Measurements from ENCODE around the gene TIAM1.
"Not testable (repeated sequence)": the region's sequence is repeated elsewhere in the genome, so short reads cannot be mapped to it uniquely, and the experiment has no call there.

The TIAM1 gene

DNA sequence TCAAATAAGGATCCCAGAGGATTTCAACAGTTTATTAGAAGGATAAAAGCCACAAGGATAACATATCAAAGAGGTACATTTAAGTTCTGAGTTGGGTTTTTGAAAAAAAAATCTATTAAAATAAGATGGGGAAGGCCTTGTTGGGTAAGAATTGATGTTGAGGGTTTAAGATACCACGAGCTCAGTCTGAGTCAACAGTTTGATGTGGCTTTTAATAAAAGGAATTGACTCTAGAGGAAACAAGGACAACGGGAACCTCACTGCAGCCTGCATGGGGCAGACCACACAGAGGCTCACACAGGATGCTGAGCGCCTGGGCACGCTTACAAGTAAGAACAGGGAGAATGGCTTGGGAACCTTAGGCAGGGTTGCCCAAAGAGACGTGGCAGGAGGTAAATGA is 107.5 kb downstream of the TIAM1 start:
- no peak for DNase-seq

DNA sequence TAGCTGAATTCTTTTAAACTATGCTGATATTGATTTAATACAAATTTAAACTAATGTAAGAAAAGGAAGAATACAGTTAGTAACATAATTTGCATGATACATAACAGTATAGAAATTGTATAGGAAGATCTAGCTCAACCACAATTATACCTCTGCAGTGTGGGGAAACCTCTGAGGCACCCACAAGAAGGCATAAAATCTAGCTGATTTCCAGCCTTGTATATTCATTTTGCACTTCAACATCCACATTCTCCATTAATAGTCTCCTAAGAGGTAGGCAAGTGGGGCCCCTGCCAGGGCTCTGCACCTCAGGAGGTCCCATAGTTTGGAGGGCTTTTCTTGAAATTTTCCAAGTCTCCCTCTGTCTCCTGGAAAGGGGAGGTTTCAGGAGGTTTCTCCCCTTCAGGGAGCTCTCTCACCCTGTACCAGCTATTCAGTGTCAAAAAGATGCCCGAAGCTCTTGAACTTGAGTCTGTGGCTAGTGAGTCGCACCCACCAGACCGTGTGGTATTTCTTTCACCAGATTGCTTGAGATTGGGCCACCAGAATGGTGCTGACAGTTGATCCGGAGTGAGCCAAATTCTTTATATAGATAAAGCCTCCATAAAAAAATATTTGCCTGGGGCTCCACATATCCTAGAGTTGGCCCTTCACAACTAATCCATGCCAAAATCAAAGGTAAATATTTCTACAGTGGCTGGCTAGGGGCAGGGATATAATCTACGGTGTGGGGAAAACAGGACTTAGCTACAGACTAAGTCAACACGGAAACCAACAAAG is 108.2 kb downstream of the TIAM1 start:
- DNase-seq, result no peak

DNA sequence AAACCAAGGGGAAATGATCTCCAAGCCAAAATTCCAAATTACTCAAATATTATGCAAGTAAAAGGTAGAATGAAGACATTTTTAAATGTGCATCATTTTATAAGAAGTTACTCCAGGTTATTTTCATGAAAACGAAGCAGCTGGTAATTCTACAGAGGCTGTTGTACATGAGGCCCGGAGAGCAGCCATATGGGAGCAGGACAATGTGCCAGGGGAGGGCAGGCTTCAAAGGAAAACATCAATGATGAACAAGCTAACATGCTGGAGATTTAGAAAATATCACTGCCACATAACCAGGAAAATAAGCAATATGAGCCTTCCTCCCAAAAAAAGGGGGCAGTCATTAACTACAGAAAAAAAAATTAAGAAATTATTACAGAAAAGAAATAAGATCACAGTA is 109.1 kb downstream of the TIAM1 start:
- DNase-seq, result no peak

DNA sequence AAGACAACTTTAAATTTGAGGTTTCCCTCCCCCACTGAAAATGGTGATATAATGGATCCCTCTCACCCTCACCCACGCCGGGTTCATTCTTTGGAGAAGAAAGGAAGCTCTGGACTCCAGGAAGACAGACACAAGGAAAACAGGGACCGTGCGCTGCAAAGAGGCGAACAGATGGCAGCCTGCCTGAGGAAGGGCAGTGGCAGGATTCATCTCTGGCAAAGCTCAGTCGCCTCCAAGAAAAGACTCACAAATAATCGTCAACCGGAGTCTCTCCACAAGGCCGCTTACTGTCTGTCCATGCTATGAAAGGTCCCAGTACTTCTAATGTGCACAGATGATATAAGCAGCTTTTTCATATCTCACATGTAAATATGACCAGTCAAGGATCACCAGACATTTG is 110.3 kb downstream of the TIAM1 start:
- no peak for DNase-seq

DNA sequence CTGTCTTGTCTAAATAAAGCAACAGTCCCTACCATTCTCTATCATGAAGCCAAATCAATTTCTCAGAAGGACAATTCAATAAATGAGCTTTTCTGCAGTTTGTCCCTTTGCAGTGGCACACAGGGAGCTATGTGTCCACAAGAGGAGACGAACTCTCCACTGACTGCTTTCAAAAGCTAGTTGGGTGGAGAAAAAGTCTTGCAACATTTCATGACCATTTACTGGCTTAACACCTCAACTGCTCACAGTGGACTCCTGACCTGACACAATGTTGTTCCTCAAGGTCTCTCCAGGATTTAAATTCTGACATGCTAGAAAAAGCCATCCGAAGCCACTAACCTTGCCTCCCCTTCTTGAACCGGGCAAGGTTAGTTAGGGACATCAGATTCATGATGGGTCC is 111.7 kb downstream of the TIAM1 start:
- no peak for DNase-seq

DNA sequence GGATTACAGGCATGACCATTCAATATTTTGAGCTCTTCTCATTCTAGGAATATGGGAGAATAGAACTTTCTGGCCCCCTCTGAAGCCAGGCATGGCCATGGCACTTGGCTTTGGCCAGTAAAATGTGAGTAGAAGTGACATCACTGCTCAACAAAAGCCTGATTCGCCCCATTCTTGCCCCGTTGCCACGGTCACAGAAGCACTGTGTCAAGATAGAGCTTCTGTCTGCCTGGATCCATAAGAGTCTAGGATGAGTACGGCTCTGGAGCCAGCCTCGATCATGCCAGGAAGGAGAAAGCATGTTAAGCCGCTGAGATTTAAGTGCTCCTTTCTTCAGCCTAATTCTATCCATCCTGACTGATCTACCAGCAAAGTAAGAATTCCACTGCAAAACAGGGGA is 113.1 kb downstream of the TIAM1 start:
- no peak for DNase-seq

DNA sequence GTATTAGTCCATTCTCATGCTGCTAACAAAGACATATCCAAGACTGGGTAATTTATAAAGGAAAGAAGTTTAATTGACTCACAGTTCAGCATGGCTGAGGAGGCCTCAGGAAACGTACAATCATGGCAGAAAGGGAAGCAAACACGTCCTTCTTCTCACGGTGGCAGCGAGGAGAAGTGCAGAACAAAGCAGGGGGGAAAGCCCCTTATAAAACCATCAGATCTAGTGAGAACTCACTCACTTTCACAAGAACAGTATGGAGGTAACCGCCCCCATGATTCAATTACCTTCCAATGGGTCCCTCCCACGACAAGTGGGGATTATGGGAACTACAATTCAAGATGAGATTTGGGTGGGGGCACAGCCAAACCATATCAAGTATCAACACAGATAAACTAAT is 115.3 kb downstream of the TIAM1 start:
- DNase-seq, result not testable (repeated sequence)

DNA sequence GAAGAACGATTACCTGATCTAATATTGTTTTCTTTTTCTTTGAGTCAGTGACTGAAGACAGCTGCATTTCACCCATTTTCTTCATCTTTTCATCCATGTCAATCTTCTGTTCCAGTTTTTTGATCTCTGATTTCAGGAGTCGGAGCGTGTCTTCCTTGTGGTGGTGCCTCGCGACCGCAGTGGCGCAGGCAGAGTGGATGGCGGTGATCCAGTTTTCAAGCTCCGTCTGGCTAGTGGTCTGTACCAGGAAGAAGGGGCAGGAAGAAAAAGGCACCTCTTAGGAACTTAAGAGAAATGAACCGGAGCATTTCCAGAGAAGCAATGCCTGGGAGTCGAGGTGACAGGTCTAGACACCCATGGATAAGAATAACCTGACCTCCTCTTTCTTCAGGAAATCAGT is 118.3 kb downstream of the TIAM1 start:
- no peak for DNase-seq

DNA sequence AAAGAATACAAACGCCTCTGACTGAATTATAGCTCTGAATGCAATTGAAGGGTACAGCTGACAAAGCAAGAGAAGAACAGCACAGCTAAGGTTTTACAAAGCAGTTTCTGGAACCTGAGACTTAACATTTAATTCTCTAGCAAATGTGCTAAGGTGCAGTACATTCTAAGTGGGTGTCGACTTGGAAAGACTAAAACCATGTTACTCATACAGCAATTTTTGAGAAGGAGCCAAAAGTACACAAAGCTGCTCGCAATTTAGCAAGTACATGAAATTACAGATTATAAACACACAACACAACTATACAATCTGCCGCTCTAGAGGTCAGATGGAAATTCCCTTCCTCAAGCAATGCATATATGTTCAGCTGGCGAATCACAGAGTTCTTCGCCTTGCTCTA is 121.9 kb downstream of the TIAM1 start:
- DNase-seq, result no peak

DNA sequence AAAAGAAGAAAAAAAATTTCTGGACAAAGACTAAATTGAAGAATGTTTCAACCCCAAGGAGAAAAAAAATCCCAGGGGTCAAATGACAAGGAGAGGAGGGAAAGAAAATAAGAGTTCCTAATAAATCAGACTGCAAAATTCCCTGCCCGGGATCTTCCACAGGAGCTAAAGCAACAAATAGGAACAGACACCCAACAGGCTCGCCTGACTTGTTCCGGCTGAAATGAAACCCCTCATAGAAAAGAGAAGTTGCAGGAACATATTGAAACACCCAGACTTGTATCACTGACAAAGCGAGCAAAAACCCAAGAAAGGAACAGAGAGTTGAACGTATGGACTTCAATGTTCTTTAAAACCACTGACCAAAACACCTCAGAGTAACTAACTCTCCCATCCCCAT is 123.0 kb downstream of the TIAM1 start:
- DNase-seq, result no peak

DNA sequence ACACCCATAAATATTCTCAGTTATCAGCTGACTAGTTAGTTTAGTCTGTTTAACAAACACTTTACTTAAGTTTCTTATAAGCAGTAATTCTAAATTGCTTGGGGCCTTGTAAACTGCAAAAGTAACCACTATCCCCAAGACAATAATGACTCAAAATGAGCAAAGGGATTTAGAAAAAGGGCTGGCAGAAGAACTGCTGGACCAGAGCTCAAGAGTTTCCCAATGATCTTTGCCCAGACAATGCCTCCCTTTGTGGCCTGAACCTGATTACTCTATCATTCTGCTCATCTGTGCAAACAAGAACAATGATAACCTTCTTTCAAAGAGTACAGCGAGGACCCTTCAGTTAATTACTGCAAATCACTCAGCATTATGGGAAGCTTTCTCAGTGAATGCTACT is 123.5 kb downstream of the TIAM1 start:
- DNase-seq, result no peak

DNA sequence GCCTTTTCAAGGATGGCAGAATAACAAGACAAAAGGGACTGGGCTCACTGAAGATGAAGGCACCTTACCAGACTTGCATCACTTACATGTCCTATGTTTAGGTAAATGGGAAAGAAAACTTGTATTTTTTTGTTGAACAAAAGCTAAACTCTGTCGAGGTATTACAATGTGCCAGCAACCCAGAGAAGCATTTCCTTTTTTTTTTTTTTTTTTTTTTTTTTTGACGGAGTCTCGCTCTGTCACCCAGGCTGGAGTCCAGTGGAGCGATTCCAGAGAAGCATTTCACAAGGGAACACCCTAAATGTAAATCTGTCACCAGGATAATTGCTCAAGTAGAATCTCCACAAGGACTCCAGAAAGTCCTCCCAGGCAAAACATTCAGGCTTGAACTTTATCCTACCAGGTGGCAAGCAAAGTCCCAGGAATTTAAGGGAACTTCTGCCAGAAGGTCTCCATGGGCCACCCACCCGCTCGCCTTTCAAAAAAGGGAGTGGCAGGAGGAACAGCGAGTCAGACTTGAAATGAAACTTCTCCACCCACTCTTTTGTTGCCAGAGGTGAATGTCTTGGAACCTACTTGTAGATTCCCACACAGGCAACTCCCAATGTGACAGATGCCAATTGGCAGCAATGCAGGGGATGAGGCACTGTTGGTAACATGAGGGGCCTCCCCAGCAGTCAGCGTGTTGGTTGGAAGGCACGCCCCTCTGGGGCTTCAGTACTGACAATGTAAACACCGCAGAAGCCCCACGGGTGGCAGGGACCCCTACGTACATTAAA is 125.0 kb downstream of the TIAM1 start:
- no peak for DNase-seq

DNA sequence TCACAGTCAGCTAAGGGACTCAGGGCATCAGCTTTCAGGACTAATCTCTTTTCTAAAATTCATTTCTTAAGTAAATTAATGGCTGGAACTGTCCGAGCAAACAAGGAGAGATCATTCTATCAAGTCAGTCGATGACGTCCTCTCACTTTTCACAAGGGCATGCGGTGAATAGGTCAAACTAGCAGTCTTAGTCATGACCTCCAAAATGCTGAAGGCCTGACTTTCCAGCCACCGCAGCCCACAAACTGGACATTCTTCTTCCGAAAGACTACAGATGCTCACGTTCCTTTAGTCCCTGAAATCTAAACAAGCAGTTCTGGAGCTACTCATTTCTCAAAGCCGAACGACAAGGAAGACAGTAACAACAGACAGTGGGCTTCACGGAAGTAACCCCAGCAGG is 127.9 kb downstream of the TIAM1 start:
- no peak for DNase-seq

DNA sequence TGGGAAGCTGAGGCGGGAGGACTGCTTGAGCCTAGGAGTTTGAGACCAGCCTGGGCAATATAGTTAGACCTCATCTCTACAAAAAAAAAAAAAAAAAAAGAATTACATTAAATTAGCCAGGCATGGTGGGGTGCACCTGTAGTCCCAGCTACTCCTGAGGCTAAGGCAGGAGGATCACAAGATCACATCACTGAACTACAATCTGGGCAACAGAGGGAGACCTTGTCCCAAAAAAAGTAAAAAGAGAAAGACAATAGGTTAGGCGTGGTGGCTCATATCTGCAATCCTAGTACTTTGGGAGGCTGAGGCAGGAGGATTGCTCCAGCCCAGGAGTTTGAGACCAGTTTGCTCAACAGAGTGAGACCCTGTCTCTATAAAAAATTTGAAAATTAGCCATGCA is 130.3 kb downstream of the TIAM1 start:
- DNase-seq, result no peak

DNA sequence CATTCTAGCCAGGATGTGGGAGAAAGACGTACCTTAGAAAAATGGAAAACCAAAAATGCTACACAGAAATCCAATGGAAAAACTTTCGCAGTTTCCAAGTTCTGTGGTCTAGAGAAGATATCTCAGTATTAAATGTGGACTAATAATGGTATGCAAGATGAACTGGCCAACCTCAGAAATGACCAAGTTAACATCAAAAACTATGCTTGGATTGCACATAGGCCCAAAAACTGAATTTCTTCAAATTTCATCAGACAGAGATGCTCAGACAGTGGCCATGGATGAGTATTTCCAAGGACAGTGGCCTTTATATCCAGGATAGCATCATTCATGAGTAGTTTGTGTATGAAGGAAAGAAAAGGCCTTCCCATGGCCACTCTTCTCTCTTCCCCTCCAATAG is 132.2 kb downstream of the TIAM1 start:
- DNase-seq, result no peak

DNA sequence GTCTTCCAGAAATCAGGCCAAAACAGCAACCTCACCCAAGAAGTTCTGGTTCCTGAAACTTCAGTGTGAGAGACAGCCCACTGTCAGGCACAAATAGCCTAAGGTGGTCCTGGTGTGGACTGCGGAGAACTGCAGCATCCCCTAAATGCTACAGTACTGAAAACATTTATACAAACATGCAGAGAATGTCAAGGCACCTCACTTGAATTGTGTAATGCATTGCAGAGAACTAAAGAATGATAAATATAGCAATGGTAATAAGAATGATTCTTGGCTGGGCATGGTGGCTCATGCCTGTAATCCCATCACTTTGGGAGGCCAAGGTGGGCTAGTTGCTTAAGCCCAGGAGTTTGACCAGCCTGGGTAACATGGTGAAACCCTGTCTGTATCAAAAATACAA is 138.6 kb downstream of the TIAM1 start:
- no peak for DNase-seq

DNA sequence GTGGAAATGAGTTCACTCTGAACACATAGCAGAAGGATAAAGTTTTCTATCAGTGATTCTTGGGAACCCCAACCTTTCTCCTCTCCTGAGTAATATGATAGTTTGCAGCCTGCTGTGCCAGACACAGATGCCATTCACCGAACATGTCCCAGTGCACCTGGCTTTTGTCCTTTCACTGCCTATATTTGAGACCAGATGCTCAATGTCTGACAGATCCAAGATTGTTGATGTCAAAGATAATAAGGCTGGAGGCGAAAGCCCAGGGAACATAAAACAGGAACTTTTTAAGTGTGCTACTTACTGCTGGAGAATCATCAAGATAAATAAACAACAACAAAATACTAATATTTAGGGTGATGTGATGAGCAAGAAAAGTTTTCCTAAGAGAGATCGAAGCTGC is 139.3 kb downstream of the TIAM1 start:
- no peak for DNase-seq

DNA sequence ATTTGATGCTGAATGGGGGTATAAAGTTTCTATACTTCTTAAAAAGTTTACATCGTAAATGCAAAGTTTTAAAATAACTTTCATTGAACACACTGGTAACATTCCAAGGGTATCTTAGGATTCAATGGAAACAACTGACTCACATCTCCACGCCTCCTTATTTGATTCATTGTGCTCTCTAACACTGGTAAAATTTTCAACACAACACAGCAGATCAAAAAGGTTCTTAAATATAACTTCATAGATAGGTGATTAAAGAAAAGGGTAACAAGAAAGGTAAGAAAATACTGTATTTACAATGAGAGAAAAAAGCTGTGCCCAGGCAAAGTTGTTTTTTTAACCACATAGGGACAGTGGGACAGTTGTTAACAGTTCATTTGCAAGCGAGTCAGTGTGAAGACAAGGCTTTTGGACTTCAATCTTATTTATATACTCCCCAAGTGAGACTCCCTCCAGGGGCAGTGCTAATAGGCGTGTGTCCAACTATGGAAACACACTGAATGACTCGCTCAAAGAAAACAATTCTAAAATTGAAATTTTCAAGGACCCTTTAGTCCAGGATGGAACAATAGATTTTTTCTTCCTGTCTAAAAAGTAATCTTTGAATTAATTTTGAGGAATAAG is 140.5 kb downstream of the TIAM1 start:
- no peak for DNase-seq

DNA sequence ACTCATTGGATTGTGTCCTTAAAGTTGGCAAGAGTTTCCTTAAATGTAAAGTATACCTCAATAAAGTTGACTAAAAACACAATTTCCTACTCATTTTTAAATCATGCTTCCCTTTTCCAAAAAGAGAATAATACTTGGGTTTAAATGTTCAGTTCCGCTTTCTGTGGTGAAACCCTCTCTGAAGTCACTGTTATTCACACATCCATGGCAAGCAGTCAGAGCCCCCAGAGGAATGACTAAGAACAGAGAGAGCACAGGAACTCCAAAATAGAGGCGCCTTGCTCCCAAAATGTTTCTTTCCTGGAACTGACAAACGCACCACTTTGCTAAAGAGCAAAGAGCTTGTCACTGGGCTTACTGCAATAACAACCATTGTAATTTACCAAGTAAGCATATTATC is 142.5 kb downstream of the TIAM1 start:
- peak; percentile 5 for DNase-seq

DNA sequence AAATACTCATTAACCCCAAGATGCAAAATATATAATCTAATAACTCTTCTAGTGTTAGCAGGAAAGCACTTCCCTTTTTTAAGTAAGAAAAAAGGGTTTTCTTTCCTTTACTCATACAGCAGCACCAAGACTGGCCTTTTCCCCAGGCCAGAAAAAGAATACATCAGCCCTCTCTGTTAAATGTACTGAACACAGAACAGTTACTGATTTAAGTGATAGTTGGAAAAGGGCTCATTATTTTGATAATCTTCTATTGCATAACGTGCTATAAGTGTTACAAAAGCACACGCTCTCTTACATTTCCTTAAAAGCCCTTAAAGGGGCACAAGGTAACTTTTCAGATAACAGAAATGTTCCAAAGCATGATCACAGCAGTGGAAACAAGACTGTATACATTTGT is 142.9 kb downstream of the TIAM1 start:
- no peak for DNase-seq

DNA sequence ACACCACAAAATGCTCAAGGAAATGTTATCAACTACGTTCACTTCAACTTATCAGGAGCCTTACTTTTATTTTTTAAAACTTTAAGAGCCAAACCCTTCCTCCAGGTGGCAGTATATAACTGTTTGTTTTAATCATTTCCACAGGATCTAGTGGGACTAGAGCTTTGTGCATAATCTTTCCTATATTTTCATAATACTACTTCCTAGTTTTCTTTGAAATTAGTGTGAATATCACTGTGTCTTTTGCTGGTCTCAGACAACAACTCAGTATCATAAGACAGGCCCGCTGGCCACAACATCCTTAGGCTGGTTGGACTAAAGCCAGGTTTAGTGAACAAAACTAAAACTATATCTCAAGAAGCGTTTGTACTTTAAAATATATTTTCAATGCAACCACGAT is 145.5 kb downstream of the TIAM1 start:
- DNase-seq, result no peak

DNA sequence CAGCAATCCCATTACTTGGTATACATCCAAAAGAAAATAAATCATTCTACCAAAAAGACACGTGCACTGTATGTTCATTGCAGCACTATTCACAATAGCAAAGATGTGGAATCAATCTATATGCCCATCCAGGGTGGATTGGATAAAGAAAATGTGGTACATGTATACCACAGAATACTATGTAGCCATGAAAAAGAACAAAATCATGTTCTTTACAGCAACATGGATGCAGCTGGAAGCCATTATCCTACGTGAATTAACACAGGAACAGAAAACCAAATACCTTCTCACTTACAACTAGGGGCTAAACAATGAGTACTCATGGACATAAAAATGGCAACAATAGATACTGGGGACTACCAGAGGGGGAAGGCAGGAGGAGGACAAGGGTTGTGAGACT is 147.3 kb downstream of the TIAM1 start:
- no peak for DNase-seq

DNA sequence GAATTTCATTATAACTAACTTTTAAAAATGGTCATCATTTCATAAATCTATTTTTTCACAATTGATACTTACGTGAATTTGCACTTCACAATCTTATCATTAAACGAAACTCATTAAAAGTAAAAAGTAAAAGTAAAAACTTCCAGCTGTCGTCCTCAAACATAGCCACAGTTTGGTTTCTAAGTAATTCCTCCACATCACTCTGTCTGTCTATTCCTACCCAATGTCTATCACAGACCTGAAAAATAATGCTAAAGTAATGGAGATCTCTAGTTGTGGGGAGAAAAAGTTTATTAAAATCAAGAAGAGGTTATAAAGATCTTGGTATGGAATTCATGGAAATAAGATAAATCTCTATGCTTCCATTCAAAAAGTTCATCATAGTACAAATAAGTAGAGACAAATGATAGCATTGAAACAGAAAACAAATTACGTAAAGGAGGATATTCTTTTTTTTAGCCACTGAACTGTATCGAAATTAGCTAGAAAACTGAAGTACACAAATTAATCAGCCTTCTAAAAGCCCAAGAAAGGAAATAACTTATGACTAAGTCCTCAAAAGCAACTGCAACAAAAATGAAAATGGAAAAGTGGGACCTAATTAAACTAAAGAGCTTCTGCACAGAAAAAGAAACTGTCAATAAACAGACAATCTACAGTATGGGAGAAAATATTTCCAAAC is 148.6 kb downstream of the TIAM1 start:
- no peak for DNase-seq

Measured in CD4-positive, alpha-beta T cell treated with Interferon gamma for 1 hour (primary cell).